GM12891 (cell line): ENCODE measurements around the gene CPTP.
A peak's percentile ranks its signal among the peaks of the same experiment; 100 is the strongest.

ENCODE experiments used
- DNase-seq: peaks from one replicate; pipeline ENCODE4 v3.0.0; 2011; ENCODE audit warnings: low spot score; ENCODE audit not compliant: insufficient read length
- FAIRE-seq: peaks from 2 replicates; lab custom pipeline; 2011; peaks lifted over from hg19 to GRCh38; lab: Jason Lieb, UNC
- PAX5 ChIP-seq: IDR thresholded peaks from 2 replicates; pipeline ENCODE4 v1.6.1; 2011; ENCODE audit warnings: low read length, moderate library complexity, mild to moderate bottlenecking; ENCODE audit not compliant: insufficient read depth, severe bottlenecking
- POLR2A ChIP-seq: IDR thresholded peaks from 2 replicates; pipeline ENCODE4 v1.6.1; 2011; ENCODE audit warnings: low read depth, low read length, control low read depth
- POLR2AphosphoS5 ChIP-seq: IDR thresholded peaks from 2 replicates; pipeline ENCODE4 v1.6.1; 2011; ENCODE audit warnings: low read depth, low read length, control low read depth
- POU2F2 ChIP-seq: IDR thresholded peaks from 2 replicates; pipeline ENCODE4 v1.6.1; 2011; ENCODE audit warnings: low read depth, mild to moderate bottlenecking, control low read depth, low read length, moderate library complexity
- SPI1 ChIP-seq: IDR thresholded peaks from 2 replicates; pipeline ENCODE4 v1.6.1; 2011; ENCODE audit warnings: low read depth, low read length, control low read depth
- TAF1 ChIP-seq: IDR thresholded peaks from 2 replicates; pipeline ENCODE4 v1.6.1; 2011; ENCODE audit warnings: low read depth, low read length, control low read depth

CPTP gene

DNA sequence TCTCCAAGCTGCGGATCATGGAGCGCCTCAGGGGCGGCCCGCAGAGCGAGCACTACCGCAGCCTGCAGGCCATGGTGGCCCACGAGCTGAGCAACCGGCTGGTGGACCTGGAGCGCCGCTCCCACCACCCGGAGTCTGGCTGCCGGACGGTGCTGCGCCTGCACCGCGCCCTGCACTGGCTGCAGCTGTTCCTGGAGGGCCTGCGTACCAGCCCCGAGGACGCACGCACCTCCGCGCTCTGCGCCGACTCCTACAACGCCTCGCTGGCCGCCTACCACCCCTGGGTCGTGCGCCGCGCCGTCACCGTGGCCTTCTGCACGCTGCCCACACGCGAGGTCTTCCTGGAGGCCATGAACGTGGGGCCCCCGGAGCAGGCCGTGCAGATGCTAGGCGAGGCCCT, 2.7 kb downstream of the CPTP start:
- FAIRE-seq = no peak
- TF ChIP-seq POLR2AphosphoS5 (no peak), PAX5 (no peak), POU2F2 (no peak), POLR2A (no peak), TAF1 (no peak), SPI1 (no peak)
- no peak for DNase-seq

GRCh38 chr1:1328254-1328653, 3.7 kb downstream of the CPTP start:
- TF ChIP-seq POLR2A (no peak), TAF1 (no peak)
- DNase-seq (no peak), FAIRE-seq (no peak)

DNA sequence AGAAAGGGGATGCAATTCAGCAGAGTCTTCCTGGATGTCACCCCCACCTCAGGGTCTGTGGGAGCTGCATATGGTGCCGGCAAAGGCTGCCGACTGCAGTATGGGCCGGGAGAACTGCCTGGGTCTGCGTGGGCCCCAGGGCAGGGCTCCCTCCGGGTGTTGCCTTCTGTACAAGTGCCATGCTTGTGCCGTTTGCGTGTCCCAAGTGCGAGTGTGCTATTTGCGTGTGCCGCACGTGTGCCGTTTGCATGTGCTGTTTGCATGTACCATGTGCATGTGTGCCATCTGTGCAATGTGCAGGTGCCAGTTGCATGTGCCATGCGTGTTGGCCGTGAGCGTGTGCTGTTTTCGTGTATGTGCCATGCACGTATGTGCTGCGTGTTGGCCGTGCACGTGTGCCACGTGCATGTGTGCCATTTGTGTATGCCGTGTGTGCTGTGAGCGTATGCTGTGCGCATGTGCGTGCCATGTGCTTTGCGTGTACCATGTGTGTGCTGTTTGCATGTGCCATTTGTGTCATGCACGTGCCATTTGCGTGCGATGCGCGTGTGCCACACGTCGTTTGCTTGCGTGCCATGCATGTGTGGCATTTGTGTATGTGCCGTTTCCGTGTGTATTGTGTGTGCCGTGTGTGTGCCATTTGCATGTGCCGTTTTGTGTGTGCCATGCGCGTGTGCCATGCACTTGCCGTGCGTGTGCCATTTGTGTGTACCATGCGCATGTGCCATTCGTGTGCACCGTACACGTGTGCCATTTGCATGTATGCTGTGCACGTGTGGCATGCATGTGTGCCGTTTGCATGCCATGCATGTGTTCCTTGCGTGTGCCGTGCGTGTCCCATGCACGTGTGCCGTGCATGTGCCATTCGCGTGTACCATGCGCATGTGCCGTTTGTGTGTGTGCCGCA, 5.0 kb downstream of the CPTP start:
- FAIRE-seq = peak; percentile 94
- no peak for DNase-seq
- TF ChIP-seq POU2F2 (no peak), POLR2A (peak; percentile 75), SPI1 (no peak), POLR2AphosphoS5 (peak; percentile 47; the same call in 1 of the 2 replicates), PAX5 (no peak), TAF1 (no peak)

DNA sequence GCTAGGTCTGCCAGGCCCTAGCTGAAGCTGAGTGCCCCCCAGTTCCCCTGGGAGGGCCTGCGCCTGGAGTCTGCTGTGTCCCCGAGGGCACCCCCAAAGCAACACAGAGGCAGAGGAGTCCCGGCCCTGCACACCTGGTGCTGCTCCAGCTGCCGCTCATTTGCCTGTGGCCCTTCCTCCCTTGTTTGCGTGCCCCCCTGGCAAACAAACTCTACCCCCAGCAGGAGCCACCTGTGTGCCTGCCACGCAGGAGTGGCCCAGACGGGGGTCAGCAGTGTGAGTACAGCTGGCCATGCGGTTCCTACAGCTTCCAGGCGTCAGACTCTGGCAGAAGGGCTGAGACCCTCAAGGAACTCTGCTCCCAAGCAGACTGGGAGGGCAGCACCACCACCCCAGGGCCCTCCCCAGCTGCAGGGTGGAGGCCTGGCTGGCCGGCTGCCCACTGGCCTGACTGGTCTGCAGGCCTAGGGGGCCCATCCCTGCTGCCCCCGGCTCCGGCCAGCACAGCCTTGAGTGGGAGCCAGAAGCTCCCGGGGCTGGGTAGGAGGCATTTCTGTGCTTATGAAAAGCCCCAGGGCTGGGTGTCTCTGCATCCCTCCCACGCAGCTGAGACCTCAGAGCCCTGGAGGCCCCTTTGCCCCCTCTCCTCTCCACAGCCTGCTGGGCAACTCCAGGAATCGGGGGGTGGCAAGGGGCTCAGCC, 5.9 kb downstream of the CPTP start:
- TF ChIP-seq POU2F2 = no peak
- no peak for TF ChIP-seq POLR2A
- no peak for TF ChIP-seq TAF1
- TF ChIP-seq SPI1 = no peak
- TF ChIP-seq PAX5 = no peak
- no peak for TF ChIP-seq POLR2AphosphoS5
- DNase-seq (no peak), FAIRE-seq (no peak)

- no peak for FAIRE-seq
- 0 out of 2 replicates have a peak, but pooled peaks have one; percentile 19 for TF ChIP-seq POLR2A
- no peak for TF ChIP-seq TAF1
- no peak for DNase-seq
Measured at GRCh38 chr1:1331068-1331965, 6.7 kb downstream of the CPTP start, which contains the start of gene TAS1R3. TSS of gene TAS1R3 (plus strand) at chr1:1331280. CDS start at chr1:1331346, 66 bp downstream.

GRCh38 chr1:1332031-1332755, 7.6 kb downstream of the CPTP start:
- FAIRE-seq (no peak), DNase-seq (no peak)
- no peak for TF ChIP-seq SPI1
- no peak for TF ChIP-seq POLR2A
- TF ChIP-seq PAX5 = no peak
- no peak for TF ChIP-seq POU2F2
- TF ChIP-seq POLR2AphosphoS5 = no peak; the same call in 1 of the 2 replicates
- TF ChIP-seq TAF1 = no peak

DNA sequence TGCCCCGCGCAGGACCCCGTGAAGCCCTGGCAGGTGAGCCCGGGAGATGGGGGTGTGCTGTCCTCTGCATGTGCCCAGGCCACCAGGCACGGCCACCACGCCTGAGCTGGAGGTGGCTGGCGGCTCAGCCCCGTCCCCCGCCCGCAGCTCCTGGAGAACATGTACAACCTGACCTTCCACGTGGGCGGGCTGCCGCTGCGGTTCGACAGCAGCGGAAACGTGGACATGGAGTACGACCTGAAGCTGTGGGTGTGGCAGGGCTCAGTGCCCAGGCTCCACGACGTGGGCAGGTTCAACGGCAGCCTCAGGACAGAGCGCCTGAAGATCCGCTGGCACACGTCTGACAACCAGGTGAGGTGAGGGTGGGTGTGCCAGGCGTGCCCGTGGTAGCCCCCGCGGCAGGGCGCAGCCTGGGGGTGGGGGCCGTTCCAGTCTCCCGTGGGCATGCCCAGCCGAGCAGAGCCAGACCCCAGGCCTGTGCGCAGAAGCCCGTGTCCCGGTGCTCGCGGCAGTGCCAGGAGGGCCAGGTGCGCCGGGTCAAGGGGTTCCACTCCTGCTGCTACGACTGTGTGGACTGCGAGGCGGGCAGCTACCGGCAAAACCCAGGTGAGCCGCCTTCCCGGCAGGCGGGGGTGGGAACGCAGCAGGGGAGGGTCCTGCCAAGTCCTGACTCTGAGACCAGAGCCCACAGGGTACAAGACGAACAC, 8.3 kb downstream of the CPTP start:
- TF ChIP-seq POLR2A (no peak), SPI1 (no peak), POLR2AphosphoS5 (no peak), PAX5 (no peak), TAF1 (no peak), POU2F2 (no peak)
- FAIRE-seq = no peak
- DNase-seq = no peak

DNA sequence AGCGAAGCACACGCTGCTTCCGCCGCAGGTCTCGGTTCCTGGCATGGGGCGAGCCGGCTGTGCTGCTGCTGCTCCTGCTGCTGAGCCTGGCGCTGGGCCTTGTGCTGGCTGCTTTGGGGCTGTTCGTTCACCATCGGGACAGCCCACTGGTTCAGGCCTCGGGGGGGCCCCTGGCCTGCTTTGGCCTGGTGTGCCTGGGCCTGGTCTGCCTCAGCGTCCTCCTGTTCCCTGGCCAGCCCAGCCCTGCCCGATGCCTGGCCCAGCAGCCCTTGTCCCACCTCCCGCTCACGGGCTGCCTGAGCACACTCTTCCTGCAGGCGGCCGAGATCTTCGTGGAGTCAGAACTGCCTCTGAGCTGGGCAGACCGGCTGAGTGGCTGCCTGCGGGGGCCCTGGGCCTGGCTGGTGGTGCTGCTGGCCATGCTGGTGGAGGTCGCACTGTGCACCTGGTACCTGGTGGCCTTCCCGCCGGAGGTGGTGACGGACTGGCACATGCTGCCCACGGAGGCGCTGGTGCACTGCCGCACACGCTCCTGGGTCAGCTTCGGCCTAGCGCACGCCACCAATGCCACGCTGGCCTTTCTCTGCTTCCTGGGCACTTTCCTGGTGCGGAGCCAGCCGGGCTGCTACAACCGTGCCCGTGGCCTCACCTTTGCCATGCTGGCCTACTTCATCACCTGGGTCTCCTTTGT, 9.1 kb downstream of the CPTP start:
- DNase-seq (no peak), FAIRE-seq (no peak)
- TF ChIP-seq TAF1 (no peak), POU2F2 (no peak), POLR2AphosphoS5 (no peak), POLR2A (no peak), PAX5 (no peak), SPI1 (no peak)
